RCC 7860 (cell line): ENCODE measurements around the gene MAML3.
A peak's percentile ranks its signal among the peaks of the same experiment; 100 is the strongest.
"Not testable (repeated sequence)": the region's sequence is repeated elsewhere in the genome, so short reads cannot be mapped to it uniquely, and the experiment has no call there.

Source experiments
- DNase-seq: peaks from one replicate; pipeline ENCODE4 v3.0.0-alpha.2; 2015; ENCODE audit warnings: low spot score
- FAIRE-seq: peaks from 2 replicates; lab custom pipeline; 2012; peaks lifted over from hg19 to GRCh38; lab: Jason Lieb, UNC

The MAML3 gene

GRCh38 chr4:139972305-139972704, 181.7 kb downstream of the MAML3 start:
- no peak for FAIRE-seq
- DNase-seq, result no peak

- DNase-seq, result no peak
- FAIRE-seq, result no peak
These were observed 182.9 kb downstream of the MAML3 start for GRCh38 chr4:139971111-139971510.

GRCh38 chr4:139969635-139970266, 184.2 kb downstream of the MAML3 start:
- FAIRE-seq, result no peak
- DNase-seq, result no peak

- FAIRE-seq (no peak), DNase-seq (no peak)
These were observed 185.2 kb downstream of the MAML3 start for GRCh38 chr4:139968831-139969230.

- no peak for DNase-seq
- FAIRE-seq, result no peak
These were observed 187.6 kb downstream of the MAML3 start for GRCh38 chr4:139966383-139966782.

GRCh38 chr4:139965789-139966188, 188.2 kb downstream of the MAML3 start:
- no peak for DNase-seq
- FAIRE-seq, result no peak

GRCh38 chr4:139963708-139964107, 190.3 kb downstream of the MAML3 start:
- no peak for DNase-seq

GRCh38 chr4:139962130-139962684, 191.8 kb downstream of the MAML3 start:
- DNase-seq (no peak), FAIRE-seq (no peak)

More at GRCh38 chr4:139963708-139964107, 190.3 kb downstream of the MAML3 start:
- no peak for FAIRE-seq

- DNase-seq (no peak), FAIRE-seq (no peak)
These were observed 192.5 kb downstream of the MAML3 start for GRCh38 chr4:139961344-139961946.

GRCh38 chr4:139959396-139959795, 194.6 kb downstream of the MAML3 start:
- DNase-seq, result no peak

GRCh38 chr4:139958739-139959098, 195.3 kb downstream of the MAML3 start:
- FAIRE-seq, result no peak
- DNase-seq, result no peak

More at GRCh38 chr4:139959396-139959795, 194.6 kb downstream of the MAML3 start:
- FAIRE-seq, result no peak

GRCh38 chr4:139957986-139958738, 195.8 kb downstream of the MAML3 start:
- no peak for DNase-seq

GRCh38 chr4:139957065-139957464, 196.9 kb downstream of the MAML3 start:
- DNase-seq (no peak), FAIRE-seq (no peak)

More at GRCh38 chr4:139957986-139958738, 195.8 kb downstream of the MAML3 start:
- no peak for FAIRE-seq

GRCh38 chr4:139956507-139957017, 197.4 kb downstream of the MAML3 start:
- no peak for FAIRE-seq
- DNase-seq, result no peak

- no peak for DNase-seq
- no peak for FAIRE-seq
These were observed 198.4 kb downstream of the MAML3 start for GRCh38 chr4:139955600-139955999.

GRCh38 chr4:139954512-139954911, 199.5 kb downstream of the MAML3 start:
- DNase-seq (no peak), FAIRE-seq (no peak)

GRCh38 chr4:139951021-139951420, 203.0 kb downstream of the MAML3 start:
- no peak for FAIRE-seq
- peak; percentile 23 for DNase-seq

- no peak for FAIRE-seq
- peak; percentile 9 for DNase-seq
These were observed 203.4 kb downstream of the MAML3 start for GRCh38 chr4:139950568-139950967.

GRCh38 chr4:139944916-139945315, 209.1 kb downstream of the MAML3 start:
- not testable (repeated sequence) for FAIRE-seq

GRCh38 chr4:139943277-139943676, 210.7 kb downstream of the MAML3 start:
- DNase-seq, result no peak
- FAIRE-seq, result no peak

More at GRCh38 chr4:139944916-139945315, 209.1 kb downstream of the MAML3 start:
- DNase-seq, result not testable (repeated sequence)

GRCh38 chr4:139942241-139942640, 211.7 kb downstream of the MAML3 start:
- FAIRE-seq (no peak), DNase-seq (no peak)
